Keratinocyte (primary cell): ENCODE measurements around the gene NDUFAF2. TPM values are rescaled to one million over a fixed set of nuclear protein-coding genes. Genes with fewer than 3 reads are reported as not detected.

Experiments used
- DNase-seq: peaks from one replicate; pipeline ENCODE4 v3.0.0-alpha.2; 2011; ENCODE audit warnings: low read depth, missing footprints, low spot score
- FAIRE-seq: peaks from 2 replicates; lab custom pipeline; 2011; peaks lifted over from hg19 to GRCh38; lab: Jason Lieb, UNC
- H2AFZ ChIP-seq: 2 replicates; pipeline ENCODE4 v1.6.0; 2012; ENCODE audit warnings: low read length, control low read depth, inconsistent platforms; ENCODE audit not compliant: control insufficient read depth
- H3K27ac ChIP-seq: 2 replicates; pipeline ENCODE4 v1.5.1; 2011; ENCODE audit warnings: low read length; ENCODE audit not compliant: control insufficient read depth, insufficient read depth
- H3K27me3 ChIP-seq: 3 replicates; pipeline ENCODE4 v1.6.0; 2011; ENCODE audit warnings: low read length; ENCODE audit not compliant: control insufficient read depth, insufficient read depth; ENCODE audit errors: extremely low read depth
- H3K36me3 ChIP-seq, 2 experiments: 2 replicates in 1 of 2; 3 replicates in 1 of 2; pipeline ENCODE4 v1.5.1; 2011; ENCODE audit warnings: low read length in 2 of 2, mild to moderate bottlenecking in 1 of 2; ENCODE audit not compliant: control insufficient read depth in 2 of 2, insufficient read depth in 2 of 2; ENCODE audit errors: extremely low read depth in 1 of 2
- H3K4me1 ChIP-seq: 3 replicates; pipeline ENCODE4 v1.5.1; 2011; ENCODE audit warnings: low read length; ENCODE audit not compliant: control insufficient read depth, insufficient read depth; ENCODE audit errors: extremely low read depth
- H3K4me2 ChIP-seq: 3 replicates; pipeline ENCODE4 v1.6.0; 2011; ENCODE audit warnings: low read depth, low read length; ENCODE audit not compliant: control insufficient read depth, insufficient read depth; ENCODE audit errors: extremely low read depth
- H3K4me3 ChIP-seq, 3 experiments: fragments of 200-600 bp in 1 of 3; sonication (generic) in 1 of 3; 2 replicates in 2 of 3; 3 replicates in 1 of 3; pipeline ENCODE4 v1.5.1; 2011 to 2016; ENCODE audit warnings: low read length in 3 of 3, mild to moderate bottlenecking in 3 of 3, control low read depth in 2 of 3, inconsistent platforms in 1 of 3, low read depth in 1 of 3, mixed read lengths in 1 of 3, mixed run types in 1 of 3, moderate library complexity in 1 of 3; ENCODE audit not compliant: control insufficient read depth in 2 of 3, insufficient read depth in 2 of 3; ENCODE audit errors: extremely low read depth in 1 of 3
- H3K79me2 ChIP-seq: 2 replicates; pipeline ENCODE4 v1.6.0; 2012; ENCODE audit warnings: low read length; ENCODE audit not compliant: control insufficient read depth, insufficient read depth
- H3K9ac ChIP-seq: 3 replicates; pipeline ENCODE4 v1.6.0; 2011; ENCODE audit warnings: low read length; ENCODE audit not compliant: control insufficient read depth, insufficient read depth; ENCODE audit errors: extremely low read depth
- H3K9me1 ChIP-seq: 3 replicates; pipeline ENCODE4 v1.6.0; 2011; ENCODE audit warnings: low read length; ENCODE audit not compliant: control insufficient read depth, insufficient read depth; ENCODE audit errors: extremely low read depth
- H3K9me3 ChIP-seq: 2 replicates; pipeline ENCODE4 v1.5.1; 2012; ENCODE audit warnings: low read depth, low read length; ENCODE audit not compliant: control insufficient read depth
- H4K20me1 ChIP-seq: 3 replicates; pipeline ENCODE4 v1.6.0; 2011; ENCODE audit warnings: low read length; ENCODE audit not compliant: control insufficient read depth, insufficient read depth; ENCODE audit errors: extremely low read depth
- EZH2 ChIP-seq: IDR thresholded peaks from one replicate; pipeline ENCODE4 v1.6.1; 2012; ENCODE audit warnings: inconsistent platforms, mild to moderate bottlenecking, low read length, moderate library complexity
- dilution Hi-C: fragments of 300-500 bp; cut with MboI; formaldehyde crosslinking; loops from one replicate; pipeline ENCODE4 v1.7.0; 2020; ENCODE audit warnings: low sequenced_read_pairs; ENCODE audit not compliant: extremely low pct_ligation_motif_present
- polyA plus RNA-seq, 5 experiments: library from polyadenylated mRNA; depleted of rRNA in 3 of 5; stranded (reverse) in 3 of 5; stranded (forward) in 1 of 5; unstranded in 1 of 5; fragments of >200 nt; gene quantifications; 1 replicate in 1 of 5; 2 replicates in 3 of 5; 3 replicates in 1 of 5; pipeline versions ENCODE4 v1.2.1 to v1.2.3, GENCODE V29; 2011 to 2012; ENCODE audit warnings: missing spikeins in 2 of 5, low read depth in 1 of 5, low replicate concordance in 1 of 5
- TF ChIP-seq, protein P1 (sequence below), 3 experiments: IDR thresholded peaks in 1 of 3; conservative IDR thresholded peaks in 1 of 3; optimal IDR thresholded peaks in 1 of 3; 2 replicates in 2 of 3; 3 replicates in 1 of 3; pipeline versions ENCODE3 to v1.5.1; 2011; ENCODE audit warnings: low read length in 3 of 3, mild to moderate bottlenecking in 3 of 3, moderate library complexity in 2 of 3, control low read depth in 1 of 3, inconsistent platforms in 1 of 3; ENCODE audit not compliant: insufficient read depth in 2 of 3; ENCODE audit errors: extremely low read depth in 1 of 3

Gene NDUFAF2
- polyA plus RNA-seq, 1 donor (not counting 4 experiments of a cell fraction or from before 2014, with no cell fraction given): 62.3 TPM

DNA sequence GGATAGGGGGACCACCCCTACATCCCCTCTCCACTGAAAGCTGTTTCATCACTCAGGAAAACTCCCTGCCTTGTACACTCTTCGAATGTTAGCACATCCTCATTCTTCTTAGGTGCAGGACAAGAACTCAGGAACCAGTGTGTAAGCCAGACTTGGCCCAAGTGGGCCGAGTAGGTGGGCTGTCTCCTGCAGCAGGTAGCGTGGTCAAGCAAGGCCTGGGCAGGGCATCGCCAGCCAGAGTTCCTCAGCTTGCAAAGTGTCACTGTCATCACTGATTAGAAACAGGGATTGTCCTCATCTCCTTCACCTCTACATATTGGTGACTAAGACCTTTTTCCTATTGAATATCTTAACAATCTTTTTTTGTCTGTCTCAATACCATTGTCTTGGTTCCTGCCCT, 194.9 kb downstream of the NDUFAF2 start:
- Histone ChIP-seq H3K36me3 (no peaks in the 10 kb centered on the region), H3K9me1 (no peaks in the 10 kb centered on the region), H4K20me1 (no peaks in the 10 kb centered on the region), H3K4me2 (no peak overlapping the region), H3K4me1 (no peaks in the 10 kb centered on the region), H3K9me3 (no peaks in the 10 kb centered on the region), H3K27ac (no peak overlapping the region), H3K9ac (no peak overlapping the region), H3K27me3 (no peaks in the 10 kb centered on the region), H2AFZ (no peak overlapping the region), H3K4me3 (no peak overlapping the region), H3K79me2 (no peaks in the 10 kb centered on the region)
- dilution Hi-C loops: no loop called here
- DNase-seq (no peak), FAIRE-seq (no peak)
- TF ChIP-seq EZH2: no peak
- TF ChIP-seq, protein P1, sequence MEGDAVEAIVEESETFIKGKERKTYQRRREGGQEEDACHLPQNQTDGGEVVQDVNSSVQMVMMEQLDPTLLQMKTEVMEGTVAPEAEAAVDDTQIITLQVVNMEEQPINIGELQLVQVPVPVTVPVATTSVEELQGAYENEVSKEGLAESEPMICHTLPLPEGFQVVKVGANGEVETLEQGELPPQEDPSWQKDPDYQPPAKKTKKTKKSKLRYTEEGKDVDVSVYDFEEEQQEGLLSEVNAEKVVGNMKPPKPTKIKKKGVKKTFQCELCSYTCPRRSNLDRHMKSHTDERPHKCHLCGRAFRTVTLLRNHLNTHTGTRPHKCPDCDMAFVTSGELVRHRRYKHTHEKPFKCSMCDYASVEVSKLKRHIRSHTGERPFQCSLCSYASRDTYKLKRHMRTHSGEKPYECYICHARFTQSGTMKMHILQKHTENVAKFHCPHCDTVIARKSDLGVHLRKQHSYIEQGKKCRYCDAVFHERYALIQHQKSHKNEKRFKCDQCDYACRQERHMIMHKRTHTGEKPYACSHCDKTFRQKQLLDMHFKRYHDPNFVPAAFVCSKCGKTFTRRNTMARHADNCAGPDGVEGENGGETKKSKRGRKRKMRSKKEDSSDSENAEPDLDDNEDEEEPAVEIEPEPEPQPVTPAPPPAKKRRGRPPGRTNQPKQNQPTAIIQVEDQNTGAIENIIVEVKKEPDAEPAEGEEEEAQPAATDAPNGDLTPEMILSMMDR (optimal IDR thresholded peaks at IDR 0.05 in 1 of 3, IDR thresholded peaks at IDR 0.05 in 1 of 3, conservative IDR thresholded peaks at IDR 0.05 in 1 of 3; ENCODE audit: extremely low read depth in 1 of 3, insufficient read depth in 2 of 3, low read length in 3 of 3): no peak

DNA sequence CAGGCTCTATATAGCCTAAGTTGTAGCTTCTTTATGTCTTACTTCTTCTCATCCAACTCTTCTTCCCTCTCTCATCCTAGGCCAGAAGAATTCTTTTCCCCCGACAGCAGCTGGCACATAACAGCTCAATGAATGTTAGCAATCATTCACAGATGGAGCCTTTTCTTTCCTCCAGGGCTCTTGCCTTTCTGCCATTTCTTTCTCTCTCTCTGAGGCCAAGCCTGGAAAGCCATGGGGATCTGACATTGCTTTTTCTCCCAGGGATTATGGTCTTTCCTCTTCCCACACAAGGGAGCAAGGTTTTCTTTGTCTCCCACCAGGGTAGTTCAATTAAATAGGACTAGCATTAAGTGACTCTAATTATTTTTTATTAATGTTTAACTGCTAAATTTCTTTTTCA, 196.8 kb downstream of the NDUFAF2 start:
- H3K27me3 ChIP-seq: no peaks in the 10 kb centered on the region
- H3K27ac ChIP-seq: no peak overlapping the region
- H3K9ac ChIP-seq: no peak overlapping the region
- H3K79me2 ChIP-seq: no peaks in the 10 kb centered on the region
- H3K9me3 ChIP-seq: no peaks in the 10 kb centered on the region
- TF ChIP-seq, protein P1 (optimal IDR thresholded peaks at IDR 0.05 in 1 of 3, IDR thresholded peaks at IDR 0.05 in 1 of 3, conservative IDR thresholded peaks at IDR 0.05 in 1 of 3; ENCODE audit: extremely low read depth in 1 of 3, insufficient read depth in 2 of 3, low read length in 3 of 3): no peak
- TF ChIP-seq EZH2: no peak
- H3K4me2 ChIP-seq: no peak overlapping the region
- H3K4me1 ChIP-seq: no peaks in the 10 kb centered on the region
- no peaks in the 10 kb centered on the region for H3K36me3 ChIP-seq
- H3K9me1 ChIP-seq: no peaks in the 10 kb centered on the region
- no peak for FAIRE-seq
- H2AFZ ChIP-seq: no peak overlapping the region
- DNase-seq: no peak
- dilution Hi-C loops: no loop called here
- no peak overlapping the region for H3K4me3 ChIP-seq
- no peaks in the 10 kb centered on the region for H4K20me1 ChIP-seq
